Measurements from ENCODE around the gene ULK4.

Gene ULK4

GRCh38 chr3:41467481-41467880 lies 494.4 kb downstream of the ULK4 start:
- Histone ChIP-seq H3K27ac (ENCODE audit: extremely low read depth, low read depth, low read length) (no peak overlapping the region), H3K36me3 (ENCODE audit: control insufficient read depth in 2 of 2, insufficient read depth in 1 of 2, low read length in 2 of 2) (no peaks in the 10 kb centered on the region), H3K9me3 (ENCODE audit: control insufficient read depth, insufficient read depth, low read depth, low read length) (no peaks in the 10 kb centered on the region), H3K4me1 (ENCODE audit: control insufficient read depth, insufficient read depth, low read length) (no peaks in the 10 kb centered on the region; the same call in 1 of the 2 replicates), H3K4me3 (ENCODE audit: low read depth, low read length) (no peak overlapping the region)
- POLR2A ChIA-PET, result no interaction called here
- TF ChIP-seq HOXA7 (CRISPR knock-in tag; IDR thresholded peaks at IDR 0.05; ENCODE audit: borderline replicate concordance) (no peak), ZNF600 (tag by site-specific recombination; IDR thresholded peaks at IDR 0.05) (no peak), ZNF19 (tag by site-specific recombination; IDR thresholded peaks at IDR 0.05; ENCODE audit: low read depth) (no peak), ZNF621 (tag by site-specific recombination; IDR thresholded peaks at IDR 0.05) (no peak), ZNF398 (tag by site-specific recombination; IDR thresholded peaks at IDR 0.05) (no peak), KLF16 (tag by site-specific recombination; IDR thresholded peaks at IDR 0.05) (no peak), ZNF558 (tag by site-specific recombination; IDR thresholded peaks at IDR 0.05) (no peak), ZSCAN5A (tag by site-specific recombination; IDR thresholded peaks at IDR 0.05) (no peak), MZF1 (tag by site-specific recombination; IDR thresholded peaks at IDR 0.05; ENCODE audit: borderline replicate concordance) (no peak), ZNF791 (tag by site-specific recombination; IDR thresholded peaks at IDR 0.05) (no peak), ZNF394 (tag by site-specific recombination; IDR thresholded peaks at IDR 0.05; ENCODE audit: borderline replicate concordance) (no peak), ZBTB21 (tag by site-specific recombination; IDR thresholded peaks at IDR 0.05) (no peak), MYNN (tag by site-specific recombination; IDR thresholded peaks at IDR 0.05; ENCODE audit: borderline replicate concordance) (no peak), ZSCAN18 (tag by site-specific recombination; IDR thresholded peaks at IDR 0.05) (no peak), ZNF624 (tag by site-specific recombination; IDR thresholded peaks at IDR 0.05) (no peak), ZNF529 (tag by site-specific recombination; IDR thresholded peaks at IDR 0.05; ENCODE audit: insufficient replicate concordance) (no peak), HIC1 (tag by site-specific recombination; IDR thresholded peaks at IDR 0.05) (no peak), HOXD13 (CRISPR knock-in tag; IDR thresholded peaks at IDR 0.05; ENCODE audit: borderline replicate concordance) (no peak), ZBTB48 (tag by site-specific recombination; IDR thresholded peaks at IDR 0.05) (no peak), ZNF366 (tag by site-specific recombination; conservative IDR thresholded peaks at IDR 0.05) (no peak)
- CTCF ChIA-PET, result interaction anchor here (0.7 kb wide), 1 partner anchor 1618 kb away, joined by 3 read pairs; no protein-coding TSS in a partner anchor

- H3K36me3 ChIP-seq (ENCODE audit: control insufficient read depth in 2 of 2, insufficient read depth in 1 of 2, low read length in 2 of 2), result no peaks in the 10 kb centered on the region
- TF ChIP-seq ZNF629 (tag by site-specific recombination; IDR thresholded peaks at IDR 0.05) (no peak), ZNF398 (tag by site-specific recombination; IDR thresholded peaks at IDR 0.05) (no peak), KLF1 (tag by site-specific recombination; IDR thresholded peaks at IDR 0.05) (no peak), PRDM10 (tag by site-specific recombination; IDR thresholded peaks at IDR 0.05) (no peak), KLF7 (tag by site-specific recombination; IDR thresholded peaks at IDR 0.05; ENCODE audit: borderline replicate concordance) (no peak)
These were observed 497.0 kb downstream of the ULK4 start for GRCh38 chr3:41464858-41465257.

More at GRCh38 chr3:41464858-41465257, 497.0 kb downstream of the ULK4 start:
- POLR2A ChIA-PET, result no interaction called here
- CTCF ChIA-PET, result no interaction called here
- no peaks in the 10 kb centered on the region for H3K9me3 ChIP-seq (ENCODE audit: control insufficient read depth, insufficient read depth, low read depth, low read length)
- H3K4me1 ChIP-seq (ENCODE audit: control insufficient read depth, insufficient read depth, low read length), result no peaks in the 10 kb centered on the region; the same call in 1 of the 2 replicates
- H3K4me3 ChIP-seq (ENCODE audit: low read depth, low read length), result no peak overlapping the region
- H3K27ac ChIP-seq (ENCODE audit: extremely low read depth, low read depth, low read length), result no peak overlapping the region
